Fibroblast of peridontal ligament (primary cell): Measurements from ENCODE around the gene IL3RA.
"Not testable (repeated sequence)": the region's sequence is repeated elsewhere in the genome, so short reads cannot be mapped to it uniquely, and the experiment has no call there.

Experiments used
- DNase-seq: peaks from one replicate; pipeline ENCODE4 v3.0.0-alpha.2; 2010; ENCODE audit errors: extremely low read depth

IL3RA gene

GRCh38 chrX:1423215-1423614 is 86.6 kb downstream of the IL3RA start:
- DNase-seq: no peak

- no peak for DNase-seq
Observed at GRCh38 chrX:1424147-1424851, 87.7 kb downstream of the IL3RA start.

GRCh38 chrX:1425381-1425780 is 88.8 kb downstream of the IL3RA start:
- DNase-seq: no peak

- DNase-seq: not testable (repeated sequence)
Observed at GRCh38 chrX:1426321-1426720, 89.7 kb downstream of the IL3RA start.

- DNase-seq: no peak
Observed at GRCh38 chrX:1427756-1428155, 91.2 kb downstream of the IL3RA start.

- no peak for DNase-seq
Observed at GRCh38 chrX:1430451-1430850, 93.9 kb downstream of the IL3RA start.
